ENCODE measurements around the gene MYBL2.
A peak's percentile ranks its signal among the peaks of the same experiment; 100 is the strongest.

Gene MYBL2

DNA sequence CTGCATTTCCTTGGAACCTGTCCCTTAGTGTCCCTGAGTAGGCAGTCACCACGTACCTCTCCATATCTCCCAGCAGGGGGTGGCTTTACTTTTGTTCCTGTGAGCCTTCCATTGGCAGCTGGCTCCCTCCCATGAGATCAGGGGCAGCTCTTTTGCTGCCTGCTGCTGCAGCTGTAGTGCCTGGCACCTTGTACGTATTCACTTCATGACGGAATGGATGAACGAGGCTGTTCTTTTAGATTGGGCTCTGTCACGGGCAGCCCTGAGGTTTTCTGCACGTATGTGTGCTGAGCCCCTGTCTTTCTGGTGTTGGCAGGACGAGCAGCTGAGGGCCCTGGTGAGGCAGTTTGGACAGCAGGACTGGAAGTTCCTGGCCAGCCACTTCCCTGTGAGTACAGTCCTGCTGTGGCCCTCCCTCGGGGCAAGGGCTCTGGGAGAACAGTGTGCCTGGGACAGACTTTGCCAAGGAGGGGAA lies 14.6 kb downstream of the MYBL2 start:
- no peak for DNase-seq

DNA sequence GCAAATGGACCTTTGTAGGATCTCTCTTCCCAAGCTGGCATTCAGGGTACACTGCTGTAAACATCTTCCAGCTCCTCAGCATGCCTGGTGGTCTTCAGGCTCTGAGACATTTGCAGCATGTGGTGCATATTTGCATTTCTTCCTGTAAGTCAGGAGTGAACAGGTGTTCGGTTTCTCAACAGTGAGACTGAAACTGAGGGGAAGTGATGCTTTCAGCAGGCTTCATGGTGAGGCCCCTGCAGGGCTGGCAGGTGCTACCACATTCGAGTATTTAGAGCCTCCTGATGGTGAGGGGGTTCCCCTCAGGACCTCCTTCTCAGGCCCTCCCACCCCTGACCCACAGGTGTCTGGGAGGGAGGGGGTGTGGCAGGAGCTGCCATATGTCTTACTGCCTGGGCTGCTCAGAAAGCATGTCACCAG lies 15.1 kb downstream of the MYBL2 start:
- no peak for DNase-seq

DNA sequence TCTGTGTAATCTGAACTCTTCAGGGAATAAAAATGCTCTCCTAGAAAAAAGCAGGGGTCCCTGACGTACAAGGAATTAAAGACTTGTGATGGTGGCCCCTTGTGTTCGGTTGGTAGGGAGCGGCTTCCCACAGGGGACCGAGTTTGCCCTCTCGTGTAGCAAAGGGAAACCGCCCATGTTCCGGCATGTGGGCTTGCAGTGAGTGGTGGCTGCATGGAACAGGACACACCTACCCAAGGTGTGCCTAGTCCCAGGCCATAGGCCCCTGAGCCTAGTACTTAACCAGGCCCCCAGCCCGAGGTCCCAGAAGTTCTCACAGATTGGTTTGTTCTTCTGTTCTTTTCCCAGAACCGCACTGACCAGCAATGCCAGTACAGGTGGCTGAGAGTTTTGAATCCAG lies 15.5 kb downstream of the MYBL2 start:
- DNase-seq: no peak

DNA sequence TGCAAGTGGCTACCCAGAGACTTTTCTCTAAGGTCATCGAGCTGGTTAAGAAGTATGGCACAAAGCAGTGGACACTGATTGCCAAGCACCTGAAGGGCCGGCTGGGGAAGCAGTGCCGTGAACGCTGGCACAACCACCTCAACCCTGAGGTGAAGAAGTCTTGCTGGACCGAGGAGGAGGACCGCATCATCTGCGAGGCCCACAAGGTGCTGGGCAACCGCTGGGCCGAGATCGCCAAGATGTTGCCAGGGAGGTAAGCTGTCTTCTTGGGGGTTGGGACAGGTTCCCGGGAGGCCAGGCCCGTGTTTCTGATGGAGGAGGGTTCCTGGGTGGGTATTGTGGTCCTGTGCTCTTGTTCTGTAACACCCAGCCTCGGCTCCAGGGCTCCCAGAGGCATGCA lies 19.9 kb downstream of the MYBL2 start:
- no peak for DNase-seq

DNA sequence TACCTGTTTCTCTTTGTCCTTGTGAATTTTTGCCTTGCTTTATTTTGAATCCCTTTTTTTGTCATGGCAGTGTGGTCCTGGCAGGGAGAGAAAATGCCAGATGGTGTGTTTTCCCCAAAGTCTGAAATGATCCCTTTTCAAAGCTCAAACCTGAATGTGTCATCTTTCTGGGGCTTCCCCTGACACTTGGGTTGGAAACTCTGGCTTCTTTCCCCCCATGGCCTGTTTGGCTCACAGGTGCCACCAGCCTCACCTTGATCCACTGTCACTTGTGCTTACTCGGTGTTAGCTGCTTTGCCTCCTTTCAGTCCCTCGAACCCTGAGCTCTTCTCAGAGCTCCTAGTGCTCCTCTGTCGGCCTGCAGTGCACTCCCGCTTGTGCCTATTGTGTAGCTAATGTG lies 22.3 kb downstream of the MYBL2 start:
- no peak for DNase-seq

DNA sequence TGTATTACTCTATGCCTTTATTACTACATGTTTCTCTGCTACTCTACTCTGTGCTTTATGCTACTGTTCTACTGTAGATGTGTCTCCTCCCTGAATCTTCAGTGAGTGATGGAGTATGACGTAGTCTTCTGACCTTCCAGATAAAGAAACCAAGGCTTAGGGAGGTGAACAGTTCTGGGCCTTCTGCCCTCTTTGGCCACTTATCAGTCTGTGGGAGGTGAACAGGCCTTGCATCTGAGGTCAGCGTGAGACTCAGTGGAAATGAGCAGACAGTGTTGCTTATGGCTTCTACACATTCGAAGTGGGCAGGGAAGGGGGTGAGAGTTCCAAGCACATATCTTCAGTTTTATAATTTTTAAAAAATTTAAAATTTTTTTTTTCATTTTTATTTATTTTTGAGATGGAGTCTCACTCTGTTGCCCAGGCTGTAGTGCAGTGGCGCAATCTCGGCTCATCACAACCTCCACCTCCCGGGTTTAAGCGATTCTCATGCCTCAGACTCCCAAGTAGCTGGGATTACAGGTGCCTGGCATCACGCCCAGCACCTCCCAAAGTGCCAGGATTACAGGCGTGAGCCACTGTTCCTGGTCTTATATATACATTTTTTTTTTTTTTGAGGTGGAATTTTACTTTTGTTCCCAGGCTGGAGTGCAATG lies 24.2 kb downstream of the MYBL2 start:
- no peak for DNase-seq

DNA sequence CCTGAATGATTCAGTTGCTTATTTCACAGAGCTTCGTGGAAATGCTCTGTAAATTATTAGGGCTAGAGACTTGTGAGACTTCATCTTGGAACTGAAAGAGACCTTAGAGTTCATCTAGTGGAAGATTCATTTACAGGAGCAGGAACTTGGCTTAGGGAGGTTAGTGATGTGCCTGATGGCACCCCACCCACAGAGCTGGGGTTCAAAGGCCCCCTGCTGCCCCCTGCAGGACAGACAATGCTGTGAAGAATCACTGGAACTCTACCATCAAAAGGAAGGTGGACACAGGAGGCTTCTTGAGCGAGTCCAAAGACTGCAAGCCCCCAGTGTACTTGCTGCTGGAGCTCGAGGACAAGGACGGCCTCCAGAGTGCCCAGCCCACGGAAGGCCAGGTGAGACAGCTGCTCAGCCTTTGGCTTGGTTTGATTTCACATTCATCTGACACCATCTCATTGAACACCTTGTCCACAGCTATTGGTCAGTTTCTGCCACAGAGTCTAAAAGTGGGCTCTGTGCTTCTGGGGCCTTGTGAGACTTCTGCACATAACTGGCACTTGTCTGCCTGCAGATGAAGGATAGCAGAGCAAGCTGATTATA lies 25.1 kb downstream of the MYBL2 start:
- DNase-seq: no peak

DNA sequence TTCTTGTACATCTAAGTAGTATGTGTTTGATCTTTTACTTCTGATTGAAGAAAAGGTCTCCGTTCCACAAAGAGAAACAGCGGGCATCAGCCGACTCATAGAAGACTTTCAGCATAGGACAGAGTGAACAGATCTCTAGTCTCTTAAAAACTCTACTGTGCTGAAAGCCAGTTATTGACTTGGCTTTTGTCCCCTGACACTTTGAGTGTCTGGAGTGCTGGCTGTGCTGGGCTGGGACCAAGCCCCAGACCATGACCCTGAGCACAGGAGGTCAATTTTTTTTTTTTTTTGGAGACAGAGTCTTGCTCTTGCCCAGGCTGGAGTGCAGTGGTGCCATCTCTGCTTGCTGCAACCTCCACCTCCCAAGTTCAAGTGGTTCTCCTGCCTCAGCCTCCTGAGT lies 27.8 kb downstream of the MYBL2 start:
- DNase-seq: no peak

DNA sequence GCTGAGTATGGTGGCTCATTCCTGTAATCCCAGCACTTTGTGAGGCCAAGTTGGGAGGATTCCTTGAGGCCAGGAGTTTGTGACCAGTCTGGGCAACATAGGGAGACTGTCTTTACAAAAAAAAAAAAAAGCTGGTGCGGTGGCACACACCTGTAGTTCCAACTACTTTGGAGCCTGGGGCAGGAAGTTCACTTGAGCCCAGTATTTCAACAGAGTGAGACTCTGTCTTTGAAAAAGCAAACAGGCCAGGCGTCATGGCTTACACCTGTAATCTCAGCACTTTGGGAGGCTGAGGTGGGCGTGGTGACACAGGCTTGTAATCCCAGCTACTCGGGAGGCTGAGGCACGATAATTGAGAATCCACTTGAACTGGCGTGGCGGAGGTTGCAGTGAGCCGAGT lies 28.7 kb downstream of the MYBL2 start:
- no peak for DNase-seq

DNA sequence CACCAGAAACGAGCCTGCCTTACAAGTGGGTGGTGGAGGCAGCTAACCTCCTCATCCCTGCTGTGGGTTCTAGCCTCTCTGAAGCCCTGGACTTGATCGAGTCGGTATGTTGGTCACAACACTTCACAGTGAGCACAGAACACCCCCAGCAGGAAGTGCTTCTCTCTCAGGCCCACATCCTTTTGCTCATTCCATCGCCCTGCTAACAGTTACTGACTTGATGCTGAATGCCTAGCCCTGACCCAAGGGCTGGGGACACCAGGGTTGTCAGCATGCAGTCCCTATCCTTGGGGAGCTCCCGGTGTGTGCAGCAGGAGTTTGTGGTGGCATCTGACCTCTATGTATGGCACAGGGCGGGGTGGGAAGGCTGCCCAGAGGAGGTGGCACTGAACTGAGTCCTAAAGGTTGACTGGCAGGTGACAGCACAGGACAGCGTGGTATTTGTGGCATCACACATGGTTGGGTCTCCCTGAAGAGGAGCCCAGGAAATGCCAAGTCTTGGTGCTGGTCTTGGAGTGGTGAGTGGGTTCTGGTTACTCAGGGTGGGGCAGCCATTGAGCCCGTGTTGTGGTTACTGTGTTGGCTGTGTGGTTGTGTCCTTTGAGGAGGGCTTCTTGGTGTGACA lies 33.1 kb downstream of the MYBL2 start:
- no peak for DNase-seq

DNA sequence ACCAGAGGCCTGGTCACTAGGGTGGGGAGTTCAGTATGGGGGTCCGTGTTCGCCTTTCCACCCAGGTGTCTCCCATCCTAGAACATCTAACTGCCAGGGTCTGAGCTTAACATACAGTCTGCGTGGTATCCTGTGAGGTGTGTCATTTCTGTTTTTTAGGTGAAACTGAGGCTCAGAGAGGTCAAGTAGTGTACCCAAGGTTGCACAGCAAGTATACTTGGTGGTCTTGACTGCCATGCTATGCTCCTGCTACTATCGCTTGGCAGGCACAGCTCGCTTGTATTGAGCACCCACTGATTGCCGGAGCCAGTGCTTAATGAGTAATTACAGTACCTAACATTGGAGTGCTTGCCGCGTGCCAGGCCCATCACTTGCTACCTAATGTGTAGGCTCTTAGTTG lies 33.7 kb downstream of the MYBL2 start:
- DNase-seq: no peak

DNA sequence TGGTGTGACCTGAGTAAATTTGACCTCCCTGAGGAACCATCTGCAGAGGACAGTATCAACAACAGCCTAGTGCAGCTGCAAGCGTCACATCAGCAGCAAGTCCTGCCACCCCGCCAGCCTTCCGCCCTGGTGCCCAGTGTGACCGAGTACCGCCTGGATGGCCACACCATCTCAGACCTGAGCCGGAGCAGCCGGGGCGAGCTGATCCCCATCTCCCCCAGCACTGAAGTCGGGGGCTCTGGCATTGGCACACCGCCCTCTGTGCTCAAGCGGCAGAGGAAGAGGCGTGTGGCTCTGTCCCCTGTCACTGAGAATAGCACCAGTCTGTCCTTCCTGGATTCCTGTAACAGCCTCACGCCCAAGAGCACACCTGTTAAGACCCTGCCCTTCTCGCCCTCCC lies 35.6 kb downstream of the MYBL2 start:
- no peak for DNase-seq

DNA sequence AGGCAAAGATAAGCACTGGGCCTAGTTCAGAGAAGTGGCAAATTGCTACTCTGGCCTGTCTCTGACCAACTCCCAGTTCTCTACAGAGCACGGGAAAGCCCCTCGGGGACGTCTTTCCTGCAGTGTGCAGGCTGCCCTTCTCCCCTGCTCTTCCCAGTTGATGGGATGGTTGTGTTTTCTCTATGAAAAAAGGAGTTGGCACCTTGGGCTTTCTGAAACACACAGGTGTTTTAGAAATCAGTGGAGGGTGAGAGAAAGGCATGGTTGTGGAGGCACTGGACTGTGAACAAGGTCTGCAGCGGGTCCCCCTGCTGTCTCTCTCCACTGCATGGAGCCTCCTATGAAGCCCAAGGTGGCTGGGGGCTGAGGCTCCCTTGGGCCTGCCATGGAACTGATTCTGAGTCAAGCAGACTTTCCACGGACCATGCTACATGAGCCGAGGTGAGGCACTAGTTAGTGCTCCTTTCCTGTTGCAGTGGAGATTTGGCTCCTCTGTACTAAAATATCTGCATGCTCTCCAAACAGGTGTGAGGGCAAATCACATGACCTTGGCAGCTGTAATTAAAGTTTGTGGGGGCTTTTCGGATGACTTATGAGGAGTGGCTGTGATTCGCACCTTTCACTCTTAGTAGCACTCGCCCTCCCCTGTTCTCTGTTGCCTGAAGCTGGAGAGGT lies 43.6 kb downstream of the MYBL2 start:
- no peak for DNase-seq

DNA sequence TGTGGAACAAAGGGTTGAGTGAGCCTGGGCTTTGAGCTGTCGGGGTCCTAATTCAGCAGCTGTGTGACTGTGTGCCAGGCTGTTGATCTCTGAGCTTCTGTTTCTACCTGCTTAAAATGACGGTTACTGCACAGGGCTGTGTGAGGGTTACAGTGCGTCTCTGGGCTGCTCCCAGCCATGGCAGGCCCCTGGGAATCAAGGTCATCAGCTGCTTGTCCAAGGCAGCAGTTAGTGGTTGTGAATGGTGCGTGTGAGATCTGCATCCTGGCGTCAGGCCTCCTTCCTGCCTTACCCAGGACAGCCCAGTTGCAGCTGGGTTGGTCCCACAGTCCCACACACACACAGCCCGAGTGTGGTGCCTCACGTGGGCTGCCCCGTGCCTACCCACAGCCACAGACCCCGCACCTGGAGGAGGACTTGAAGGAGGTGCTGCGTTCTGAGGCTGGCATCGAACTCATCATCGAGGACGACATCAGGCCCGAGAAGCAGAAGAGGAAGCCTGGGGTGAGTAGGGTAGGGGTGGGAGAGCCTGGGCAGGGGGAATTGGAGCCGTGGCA lies 44.3 kb downstream of the MYBL2 start:
- DNase-seq: no peak

DNA sequence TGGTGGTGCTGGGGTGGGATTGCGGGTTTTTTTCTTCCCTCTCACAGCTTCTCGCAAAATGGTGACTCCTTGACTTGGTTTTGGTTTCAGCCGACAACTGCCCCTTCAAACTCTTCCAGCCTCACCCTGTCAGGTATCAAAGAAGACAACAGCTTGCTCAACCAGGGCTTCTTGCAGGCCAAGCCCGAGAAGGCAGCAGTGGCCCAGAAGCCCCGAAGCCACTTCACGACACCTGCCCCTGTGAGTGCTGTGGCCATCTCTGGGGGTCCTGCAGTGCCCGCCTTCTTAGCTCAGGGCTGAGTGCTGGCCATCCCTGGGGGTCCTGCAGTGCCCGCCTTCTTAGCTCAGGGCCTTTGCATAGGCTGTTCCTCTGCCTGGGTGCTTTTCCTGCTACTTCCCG lies 48.1 kb downstream of the MYBL2 start:
- DNase-seq: no peak

DNA sequence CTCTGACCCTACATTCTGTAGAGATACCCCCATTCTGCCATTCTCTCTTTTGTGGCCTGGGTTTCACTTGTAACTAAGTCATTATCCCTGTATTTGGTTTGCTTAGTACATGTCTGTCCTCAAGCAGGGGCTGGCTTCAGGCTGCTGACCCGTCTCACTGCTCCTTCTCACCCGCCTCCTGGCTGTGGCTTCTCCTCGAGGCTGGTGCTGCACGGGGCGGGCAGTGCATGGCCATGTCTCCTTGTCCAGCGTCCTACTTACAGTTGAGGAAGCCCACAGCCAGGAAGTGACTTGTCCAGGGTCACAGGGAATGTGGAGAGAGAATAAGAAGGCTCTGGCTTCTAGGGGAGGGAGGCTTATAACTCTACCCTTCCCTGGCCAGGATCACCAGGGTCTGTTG lies 48.6 kb downstream of the MYBL2 start:
- DNase-seq: no peak

DNA sequence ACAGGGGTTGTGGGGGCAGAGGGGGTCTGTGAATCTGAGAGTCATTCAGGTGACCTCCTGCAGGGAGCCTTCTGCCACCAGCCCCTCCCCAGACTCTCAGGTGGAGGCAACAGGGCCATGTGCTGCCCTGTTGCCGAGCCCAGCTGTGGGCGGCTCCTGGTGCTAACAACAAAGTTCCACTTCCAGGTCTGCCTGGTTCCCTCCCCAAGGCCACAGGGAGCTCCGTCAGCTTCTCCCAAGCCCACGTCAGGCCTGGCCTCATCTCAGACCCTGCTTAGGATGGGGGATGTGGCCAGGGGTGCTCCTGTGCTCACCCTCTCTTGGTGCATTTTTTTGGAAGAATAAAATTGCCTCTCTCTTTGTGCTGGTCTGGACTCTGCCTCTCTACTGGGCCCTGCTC lies 49.2 kb downstream of the MYBL2 start:
- DNase-seq: no peak

DNA sequence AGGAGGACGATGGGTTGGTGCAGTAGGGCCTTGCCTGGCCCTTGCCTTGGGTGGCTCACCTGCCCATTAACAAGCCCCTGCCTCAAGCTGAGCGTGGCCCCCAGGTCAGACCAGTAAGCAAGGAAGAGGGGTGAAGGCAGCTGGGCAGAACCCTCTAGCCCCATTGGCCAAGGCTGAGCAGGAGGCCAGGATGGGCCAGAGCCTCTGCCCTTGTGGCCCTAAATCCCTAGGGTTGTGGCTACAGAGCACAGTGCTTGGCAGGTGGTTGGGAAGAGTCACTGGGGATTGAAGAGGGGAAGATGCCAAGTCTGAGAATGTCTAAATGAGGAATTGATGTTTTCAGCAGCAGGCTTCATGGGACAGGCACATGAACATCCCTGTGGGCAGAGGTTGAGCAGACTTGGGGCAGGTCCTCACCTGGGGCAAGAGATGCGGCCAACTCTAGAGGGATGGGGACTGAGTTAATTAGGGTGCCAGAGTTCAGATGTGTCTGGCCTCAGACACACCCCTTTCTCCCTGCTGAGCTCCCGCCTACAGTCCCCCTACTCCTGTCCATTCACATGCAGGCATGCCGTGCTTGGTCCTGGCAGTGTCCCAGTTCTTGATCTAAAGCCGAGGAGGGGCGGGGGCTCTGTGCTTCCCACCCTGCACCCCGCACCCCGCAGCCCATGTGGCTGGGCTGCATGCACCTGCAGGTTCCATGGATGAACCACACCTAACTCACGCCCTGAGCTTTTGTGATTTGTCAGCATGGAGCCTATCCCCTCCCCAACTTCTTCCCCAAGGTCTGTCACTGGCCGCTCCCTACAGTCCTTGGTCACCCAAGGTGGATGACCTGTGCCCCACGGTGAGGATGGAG lies 50.1 kb downstream of the MYBL2 start:
- DNase-seq: no peak

DNA sequence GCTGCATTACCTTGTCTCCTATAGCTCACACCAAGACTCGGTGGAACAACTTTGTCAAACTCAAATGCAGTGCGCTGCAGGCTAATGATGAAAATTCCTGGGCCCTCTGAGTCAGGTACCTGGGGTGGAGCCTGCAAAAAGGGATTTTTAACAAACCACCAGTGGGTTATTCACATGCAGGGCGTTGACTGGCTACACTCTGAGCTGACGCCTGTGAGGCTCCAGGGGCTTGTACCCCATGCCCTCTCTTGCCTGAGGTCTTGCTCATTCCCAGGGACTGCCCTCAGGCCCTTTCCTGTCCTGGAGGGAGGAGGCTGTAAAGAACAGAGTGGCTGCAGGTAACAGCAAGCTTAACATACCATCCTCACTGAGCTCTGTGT lies 50.7 kb downstream of the MYBL2 start:
- DNase-seq: no peak

DNA sequence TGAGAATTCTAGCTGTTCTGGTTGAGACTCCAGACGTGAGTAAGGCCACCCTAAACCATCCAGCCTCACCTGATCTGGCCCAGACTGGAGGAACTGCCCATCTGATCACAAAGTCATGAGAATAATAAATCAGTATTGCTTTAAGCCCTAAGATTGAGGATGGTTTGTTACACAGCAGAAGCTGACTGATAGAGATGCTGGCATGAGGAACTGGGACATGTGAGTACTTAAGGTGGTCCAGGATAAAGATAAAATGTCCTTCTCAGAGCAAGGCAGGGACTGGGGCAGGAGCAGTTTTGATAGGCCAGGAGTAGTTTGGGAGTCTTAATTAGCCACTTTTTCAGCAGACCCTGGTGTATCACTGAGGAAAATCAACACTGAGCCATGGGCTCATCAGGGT lies 53.1 kb downstream of the MYBL2 start:
- no peak for DNase-seq

DNA sequence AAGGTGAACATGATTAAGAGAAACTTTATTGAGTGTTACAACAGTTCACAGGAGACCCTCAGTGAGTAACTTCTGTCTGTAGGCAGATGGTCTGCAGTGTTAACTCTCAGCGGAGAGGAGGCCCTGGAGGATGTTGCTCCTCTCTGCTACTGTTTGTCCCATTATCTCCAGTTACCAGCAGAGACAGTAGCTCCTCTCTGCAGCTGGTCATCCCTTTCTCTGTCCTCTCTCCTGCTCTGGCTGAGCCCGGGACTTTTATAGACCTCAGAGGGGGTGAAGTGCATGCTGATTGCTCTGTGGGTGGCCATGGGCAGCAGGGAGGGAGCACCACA lies 54.1 kb downstream of the MYBL2 start:
- DNase-seq: no peak

DNA sequence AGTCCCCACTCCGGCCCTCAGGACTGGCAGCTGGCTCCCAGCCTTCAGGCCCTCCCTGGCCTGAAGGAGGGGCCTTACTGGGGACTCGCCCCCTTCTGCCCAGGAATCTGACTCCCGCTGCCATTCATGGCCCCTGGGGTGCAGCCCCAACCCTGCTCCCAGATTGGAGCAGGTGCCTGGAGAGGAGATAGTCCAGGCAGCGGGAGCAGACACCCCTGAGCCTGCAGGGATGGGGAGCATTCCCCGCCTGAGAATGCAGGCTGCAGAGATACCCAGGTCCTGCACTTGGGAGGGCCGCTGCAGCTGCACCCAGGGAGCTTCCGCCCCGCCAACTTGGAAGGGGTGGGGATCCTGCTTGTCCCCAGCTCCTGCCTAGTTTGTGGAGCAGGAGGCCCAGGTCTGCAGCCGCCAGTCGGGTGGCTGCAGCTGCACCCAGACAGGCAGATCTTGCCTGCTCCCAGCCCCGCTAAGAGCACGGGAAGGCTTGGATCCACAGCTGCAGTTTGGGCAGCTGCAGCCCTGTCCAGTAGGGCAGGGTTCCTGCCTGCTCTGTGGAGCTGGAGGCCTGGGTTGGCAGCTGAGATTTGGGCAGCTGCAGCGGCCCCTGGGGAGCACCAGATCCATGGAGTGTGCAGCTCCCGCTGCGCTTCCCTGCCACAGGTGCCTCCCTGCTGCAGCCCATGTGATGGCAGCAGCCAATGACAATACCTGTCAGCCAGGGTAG lies 54.7 kb downstream of the MYBL2 start:
- peak; percentile 11 for DNase-seq
